ENCODE measurements around the gene ZNF628.

ZNF628 gene

GRCh38 chr19:55527197-55528029, 51.0 kb downstream of the ZNF628 start:
- DNase-seq (ENCODE audit: low read depth in 3 of 3, low spot score in 1 of 3), result no peak

- DNase-seq (ENCODE audit: low read depth in 3 of 3, low spot score in 1 of 3), result no peak
Observed at GRCh38 chr19:55528030-55528803, 51.8 kb downstream of the ZNF628 start.

- no peak for DNase-seq (ENCODE audit: low read depth in 3 of 3, low spot score in 1 of 3)
Observed at GRCh38 chr19:55529636-55530234, 53.3 kb downstream of the ZNF628 start.

GRCh38 chr19:55530996-55531395, 54.6 kb downstream of the ZNF628 start:
- no peak for DNase-seq (ENCODE audit: low read depth in 3 of 3, low spot score in 1 of 3)

All from stimulated activated CD4-positive, alpha-beta T cell treated with anti-CD3 and anti-CD28 coated beads, TNF-alpha, amount 100 ng/mL, for 1 hour (primary cell).